SK-N-SH treated with all-trans-retinoic acid at 6 μM for 48 hours (cell line): Measurements from ENCODE around the gene SCAPER.

Experiments
- PATZ1 ChIP-seq: fragments of 250-450 bp; sonication (Bioruptor Pico); IDR thresholded peaks from 2 replicates; pipeline ENCODE4 v1.8.0; 2020; ENCODE audit warnings: mild to moderate bottlenecking, moderate library complexity, borderline replicate concordance
- PPARA ChIP-seq: fragments of 250-450 bp; sonication (Bioruptor Pico); IDR thresholded peaks from 2 replicates; pipeline ENCODE4 v1.5.0; 2020; ENCODE audit warnings: mild to moderate bottlenecking, borderline replicate concordance
- ZFP30 ChIP-seq: fragments of 450-650 bp; formaldehyde crosslinking; IDR thresholded peaks from 2 replicates; pipeline ENCODE4 v1.5.0; 2022; ENCODE audit warnings: mild to moderate bottlenecking, moderate library complexity

- TF ChIP-seq ZFP30 (CRISPR knock-in tag): no peak
- TF ChIP-seq PPARA: no peak
- TF ChIP-seq PATZ1 (CRISPR knock-in tag): no peak
Measured at GRCh38 chr15:76930831-76931396, 25.8 kb upstream of the SCAPER start.
